Measurements from ENCODE around the gene PXN.

The PXN gene

GRCh38 chr12:120167529-120168095, 97.9 kb downstream of the PXN start:
- no peak for DNase-seq

GRCh38 chr12:120164293-120164692, 101.2 kb downstream of the PXN start:
- DNase-seq = no peak

- no peak for DNase-seq
Measured at GRCh38 chr12:120162763-120163162, 102.8 kb downstream of the PXN start.

GRCh38 chr12:120161852-120162251, 103.7 kb downstream of the PXN start:
- no peak for DNase-seq
